Activated T-cell treated with anti-CD3 and anti-CD28 coated beads, Interleukin-2, amount 50 U/mL, for 1 hour (primary cell): Measurements from ENCODE around the gene IQSEC1.

Experiments used
- DNase-seq: peaks from one replicate; pipeline ENCODE4 v3.0.0-alpha.2; 2020

IQSEC1 gene

GRCh38 chr3:12947504-12948369, 125.5 kb downstream of the IQSEC1 start:
- DNase-seq = no peak

GRCh38 chr3:12946649-12947316, 126.4 kb downstream of the IQSEC1 start:
- DNase-seq = no peak

DNA sequence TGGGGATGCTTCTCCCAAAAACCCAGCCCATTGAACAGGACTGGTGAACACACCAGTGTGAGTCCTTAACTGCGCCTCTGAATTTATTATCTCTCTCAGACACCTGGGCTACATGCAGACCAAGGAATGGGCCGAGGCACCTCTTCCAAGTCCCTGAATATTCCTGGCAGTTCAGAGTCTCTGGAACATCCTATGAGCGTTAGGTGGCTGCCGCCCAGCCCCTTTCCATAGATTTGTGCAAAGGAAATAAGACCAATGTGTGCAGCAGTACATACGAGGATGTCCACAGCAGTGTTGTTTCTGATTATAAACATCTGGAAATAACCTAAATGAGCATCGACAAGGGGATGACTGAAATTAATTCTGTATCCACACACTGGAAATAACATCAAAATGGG, 127.0 kb downstream of the IQSEC1 start:
- DNase-seq = no peak

GRCh38 chr3:12944849-12945248, 128.4 kb downstream of the IQSEC1 start:
- DNase-seq = no peak

DNA sequence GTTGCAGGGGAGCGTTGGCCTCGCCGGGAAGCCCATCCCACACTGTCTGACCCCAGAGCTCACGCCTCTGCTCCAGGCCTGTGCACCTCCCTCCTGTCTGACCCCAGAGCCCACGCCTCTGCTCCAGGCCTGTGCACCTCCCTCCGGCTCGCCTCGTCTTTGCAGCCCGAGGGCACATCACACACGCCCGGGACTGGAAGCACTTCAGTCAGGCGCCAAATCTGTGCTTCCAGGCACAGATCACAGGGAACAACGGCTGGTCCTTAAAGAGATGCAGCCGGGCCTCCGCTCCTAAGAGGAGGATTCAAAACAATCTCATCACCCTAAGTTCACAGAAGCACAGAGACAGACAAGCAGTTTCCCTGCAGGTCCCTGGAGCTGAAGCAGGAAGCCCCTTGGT, 128.8 kb downstream of the IQSEC1 start:
- no peak for DNase-seq

DNA sequence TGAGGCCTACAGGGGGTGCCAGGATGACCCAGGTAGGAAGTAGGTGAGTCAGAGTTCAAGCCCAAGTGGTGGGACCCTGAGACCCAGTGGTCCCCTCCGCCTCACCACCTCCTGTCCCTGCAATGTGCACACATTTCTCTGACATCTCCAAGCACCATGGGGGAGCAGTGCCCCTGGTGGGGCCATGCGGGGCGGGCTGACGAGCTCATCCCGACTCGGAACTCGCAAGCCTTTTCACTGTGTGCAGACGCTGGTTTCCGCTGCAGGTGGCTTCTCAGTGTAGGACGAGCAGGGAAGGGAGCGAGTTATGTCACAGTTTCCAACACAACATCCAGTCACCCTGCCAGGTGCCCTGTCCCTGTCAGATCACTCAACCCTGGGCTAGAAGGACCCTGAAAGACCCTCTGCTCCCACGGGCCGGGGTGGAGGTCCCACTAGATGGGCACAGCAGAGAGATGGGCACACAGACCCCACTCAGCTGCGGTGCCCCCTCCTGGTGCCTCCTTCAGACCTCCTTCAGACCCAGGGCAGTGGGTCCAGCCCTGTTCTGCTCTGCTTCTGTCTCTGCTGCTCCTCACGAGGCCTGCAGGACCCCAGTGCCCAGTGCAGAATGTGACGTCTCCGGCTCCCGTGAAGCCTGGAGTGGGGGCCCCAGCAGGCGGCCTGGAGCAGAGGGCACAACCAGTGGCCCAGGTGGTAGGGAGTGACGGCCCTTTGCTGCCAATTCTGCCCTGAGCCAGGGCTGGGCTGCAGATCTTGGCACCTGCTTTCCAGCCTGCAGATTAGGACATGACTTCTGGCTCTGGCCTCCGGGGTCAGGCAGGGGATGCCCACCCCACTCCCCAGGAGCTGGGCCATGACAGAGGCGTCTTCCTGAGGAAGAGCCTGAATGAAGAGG, 129.9 kb downstream of the IQSEC1 start:
- DNase-seq = no peak

- DNase-seq = no peak
These were observed 131.7 kb downstream of the IQSEC1 start for GRCh38 chr3:12941495-12942023.

DNA sequence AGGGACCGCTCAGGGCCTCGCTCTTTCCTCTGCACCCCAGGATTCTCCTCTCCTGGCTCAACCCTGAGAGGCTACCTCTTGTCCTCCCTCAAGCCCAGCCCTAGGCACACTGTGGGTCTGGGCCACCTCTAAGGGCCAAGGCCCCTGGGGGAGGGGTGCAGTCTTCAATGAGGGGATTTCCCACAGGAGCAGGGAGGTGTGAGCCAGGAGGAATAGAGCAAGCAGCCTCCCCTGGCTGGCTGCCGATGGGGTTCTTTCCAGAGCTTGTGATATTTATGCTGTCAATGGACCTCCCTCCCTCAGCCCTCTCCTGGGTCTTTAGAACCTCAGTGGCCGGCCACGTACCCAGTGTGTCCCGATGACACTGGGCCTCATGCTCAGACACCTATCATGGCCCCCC, 132.4 kb downstream of the IQSEC1 start:
- no peak for DNase-seq

DNA sequence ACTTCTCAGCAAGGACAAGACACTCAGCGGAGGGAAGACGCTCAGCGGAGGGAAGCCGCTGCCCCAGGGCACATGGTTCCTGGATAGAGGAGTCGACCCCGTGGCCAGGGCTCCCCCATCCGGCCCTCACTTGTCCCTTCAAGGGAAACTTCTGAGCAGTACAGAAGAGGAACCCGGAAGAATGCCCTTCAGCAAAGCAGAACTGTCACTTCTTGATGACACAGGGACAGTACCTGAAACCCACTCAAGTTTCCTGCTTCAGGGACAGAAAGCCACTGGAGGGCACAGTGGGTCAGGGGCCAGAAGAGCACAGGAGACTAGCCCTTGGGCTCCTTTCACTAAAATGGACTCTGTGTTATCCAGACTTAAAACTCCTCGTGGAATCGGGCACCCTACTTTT, 134.1 kb downstream of the IQSEC1 start:
- no peak for DNase-seq

GRCh38 chr3:12938258-12938711, 134.9 kb downstream of the IQSEC1 start:
- no peak for DNase-seq

GRCh38 chr3:12935861-12936830, 137.1 kb downstream of the IQSEC1 start:
- no peak for DNase-seq

DNA sequence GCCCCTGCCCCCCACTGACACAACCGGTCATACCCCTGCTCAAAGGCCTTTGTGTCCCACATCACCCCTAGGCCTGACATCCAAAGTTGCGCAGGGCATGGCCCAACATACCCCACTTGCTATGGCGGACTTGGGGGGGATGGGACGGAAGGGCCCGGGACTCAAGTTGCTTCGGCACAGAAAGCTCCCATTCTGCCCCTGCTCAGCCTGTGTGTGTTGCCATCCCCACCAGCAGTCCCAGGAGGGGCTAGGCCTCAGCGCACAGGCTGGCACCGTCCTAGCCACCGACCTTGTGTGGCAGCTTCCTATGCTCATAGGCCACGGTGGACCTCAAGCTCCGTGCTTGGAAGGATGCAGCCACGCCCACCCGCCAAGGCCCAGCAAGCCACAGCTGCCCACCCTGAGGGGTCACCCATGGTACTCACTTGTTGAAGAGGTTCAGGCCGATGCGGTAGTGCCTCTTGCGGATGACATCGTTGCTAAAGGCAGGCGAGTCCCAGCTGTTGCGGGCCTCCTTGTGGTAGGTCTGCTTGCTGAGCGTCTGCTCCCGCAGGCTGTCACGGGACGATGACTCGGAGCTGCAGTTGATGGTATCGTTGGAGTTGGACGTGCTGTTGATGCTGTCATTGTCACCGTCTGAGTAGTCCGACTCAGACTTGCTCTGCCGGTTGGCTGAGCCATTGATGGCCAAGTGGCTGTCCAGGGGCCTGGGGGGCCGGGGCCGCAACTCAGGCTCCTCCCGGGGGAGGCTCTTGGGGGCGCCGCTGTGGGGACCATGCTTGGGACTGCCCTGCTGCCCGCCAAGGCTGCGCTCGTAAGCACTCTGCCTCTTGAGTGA, 138.0 kb downstream of the IQSEC1 start:
- no peak for DNase-seq

- DNase-seq = no peak
These were observed 138.8 kb downstream of the IQSEC1 start for GRCh38 chr3:12934431-12934830.

- no peak for DNase-seq
These were observed 139.3 kb downstream of the IQSEC1 start for GRCh38 chr3:12933901-12934300.

DNA sequence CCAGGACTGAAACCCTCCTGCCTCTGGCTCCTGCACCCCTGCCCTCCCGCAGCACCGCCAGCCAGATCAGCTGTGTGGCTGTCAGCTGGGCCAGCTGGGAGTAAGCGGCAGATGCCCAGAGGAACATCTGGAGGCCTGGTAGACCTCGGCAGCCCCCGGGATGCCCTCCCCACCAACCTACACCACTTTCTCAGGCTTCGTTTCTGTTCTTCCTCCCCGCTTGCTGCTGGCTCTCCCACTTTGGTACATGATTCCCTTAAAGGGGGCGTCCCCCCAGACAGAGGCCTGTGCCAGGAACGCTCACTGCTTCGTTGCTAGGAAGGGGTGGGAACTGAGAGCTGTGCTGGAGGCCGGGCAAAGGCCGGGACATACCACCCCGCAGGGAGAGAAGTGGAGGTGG, 140.5 kb downstream of the IQSEC1 start:
- DNase-seq = no peak

GRCh38 chr3:12932347-12932746, 140.9 kb downstream of the IQSEC1 start:
- no peak for DNase-seq

DNA sequence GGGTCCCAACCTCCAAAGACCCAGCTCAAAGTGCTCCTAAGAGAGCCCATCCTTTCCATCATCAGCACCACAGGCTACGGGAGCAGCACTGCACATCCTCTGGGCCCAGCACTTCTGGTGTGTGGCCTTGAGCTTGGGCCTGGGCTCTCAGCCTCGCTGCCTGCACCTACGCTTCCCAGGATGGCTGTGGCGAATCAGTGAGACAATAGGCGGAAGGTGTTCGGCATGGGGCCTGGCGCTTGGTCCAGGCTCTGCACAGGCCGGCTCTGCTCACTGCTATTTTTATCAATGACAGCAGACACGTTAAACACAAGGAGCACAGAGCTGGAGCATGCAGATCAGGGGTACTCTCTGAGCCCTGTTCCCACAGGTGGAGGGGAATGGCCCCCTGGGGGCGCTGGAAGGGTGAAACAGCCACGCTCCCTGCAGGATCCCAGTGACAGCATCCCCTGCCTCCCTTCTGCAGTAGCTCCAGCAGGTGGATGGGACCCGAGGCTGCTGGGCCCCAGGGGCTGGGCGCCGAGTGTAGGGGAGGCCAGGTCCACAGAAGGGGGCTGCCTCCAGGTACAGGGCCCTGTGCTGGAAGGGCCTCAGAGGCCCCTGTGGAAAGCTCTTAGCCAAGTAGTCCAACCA, 141.8 kb downstream of the IQSEC1 start:
- DNase-seq = no peak

DNA sequence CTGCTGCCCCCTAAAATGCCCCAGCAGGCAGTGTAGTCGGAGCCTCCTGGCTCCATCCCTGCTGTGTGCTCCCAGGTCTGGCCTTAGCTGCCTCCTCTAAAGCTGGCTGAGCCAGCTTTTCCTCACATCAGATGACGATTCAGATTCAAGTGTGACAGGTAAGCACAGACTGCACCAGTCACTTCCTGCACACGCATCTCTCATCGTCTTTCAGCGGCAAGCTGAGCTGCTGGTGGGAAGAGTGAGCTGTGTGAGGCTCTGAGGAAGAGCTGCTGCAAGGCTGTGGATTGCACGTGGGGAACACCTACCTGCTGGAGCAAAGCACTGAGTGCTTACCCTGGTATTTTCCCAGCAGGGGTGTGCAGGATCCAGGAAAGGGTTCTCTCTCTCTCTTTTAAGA, 143.4 kb downstream of the IQSEC1 start:
- no peak for DNase-seq

GRCh38 chr3:12926660-12927059, 146.6 kb downstream of the IQSEC1 start:
- no peak for DNase-seq

DNA sequence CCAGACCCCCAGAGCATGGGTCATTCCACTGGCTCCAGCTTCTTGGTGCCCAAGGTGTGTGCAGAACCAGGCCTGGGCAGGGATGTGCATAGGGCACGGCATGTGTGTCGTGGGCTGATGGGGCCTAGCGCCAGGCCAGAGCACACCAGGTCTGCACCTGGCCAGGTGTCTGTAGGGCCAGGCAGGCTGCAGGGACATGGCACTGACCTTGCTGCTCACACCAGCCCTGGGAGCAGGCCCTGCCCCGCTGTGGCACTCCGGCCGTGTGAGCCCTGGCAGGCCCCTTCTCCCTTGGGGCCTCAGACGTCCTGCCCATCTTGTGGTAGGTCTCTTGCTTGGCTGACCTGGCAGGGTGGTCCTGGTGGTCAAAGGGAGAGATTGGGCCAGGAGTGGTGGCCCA, 147.6 kb downstream of the IQSEC1 start:
- DNase-seq = no peak
